Activated CD4-positive, alpha-beta T cell treated with anti-CD3 and anti-CD28 coated beads, Interleukin-2, amount 50 U/mL, for 16 hours (primary cell): ENCODE measurements around the gene CCDC71L.

ENCODE experiments used
- DNase-seq: peaks from one replicate; pipeline ENCODE4 v3.0.0-alpha.2; 2020

Gene CCDC71L

DNA sequence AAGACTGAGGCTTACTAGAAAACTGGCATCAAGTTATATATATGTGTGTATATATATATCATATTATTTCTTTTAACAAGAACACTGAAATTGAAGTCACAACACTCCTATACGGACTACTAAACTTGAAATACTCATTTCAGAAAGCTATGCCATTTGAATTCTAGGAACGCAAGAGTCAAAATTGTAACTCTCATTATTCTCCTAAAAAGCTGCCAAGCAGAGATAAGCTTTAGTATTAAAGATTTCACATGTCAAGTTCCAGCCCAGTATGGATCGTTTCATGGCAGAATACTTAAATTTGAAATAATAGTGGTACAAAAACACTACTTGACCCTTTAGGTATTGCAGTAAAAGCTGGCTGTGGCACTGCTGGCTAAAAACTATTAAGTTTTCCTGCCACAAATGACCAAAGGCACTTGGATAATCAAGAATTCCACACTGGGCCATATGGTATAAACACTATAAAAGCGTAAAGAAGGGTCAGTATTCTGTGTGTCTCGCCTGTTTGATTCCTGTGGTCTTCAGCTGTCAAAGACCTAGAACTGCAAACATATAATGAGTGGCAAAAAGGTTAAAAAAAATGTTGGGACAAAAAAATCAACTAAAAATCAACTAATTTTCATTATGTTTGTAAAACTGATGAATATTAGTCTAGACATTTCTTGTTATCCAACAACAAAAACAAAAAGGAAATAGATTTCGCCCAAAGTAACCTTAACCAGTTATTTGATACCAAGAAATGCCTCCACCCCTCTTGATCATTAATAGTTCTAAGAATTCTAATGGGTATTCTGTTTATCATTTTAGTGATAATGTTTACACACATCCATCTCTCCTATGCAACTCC is 2.4 kb downstream of the CCDC71L start:
- no peak for DNase-seq

DNA sequence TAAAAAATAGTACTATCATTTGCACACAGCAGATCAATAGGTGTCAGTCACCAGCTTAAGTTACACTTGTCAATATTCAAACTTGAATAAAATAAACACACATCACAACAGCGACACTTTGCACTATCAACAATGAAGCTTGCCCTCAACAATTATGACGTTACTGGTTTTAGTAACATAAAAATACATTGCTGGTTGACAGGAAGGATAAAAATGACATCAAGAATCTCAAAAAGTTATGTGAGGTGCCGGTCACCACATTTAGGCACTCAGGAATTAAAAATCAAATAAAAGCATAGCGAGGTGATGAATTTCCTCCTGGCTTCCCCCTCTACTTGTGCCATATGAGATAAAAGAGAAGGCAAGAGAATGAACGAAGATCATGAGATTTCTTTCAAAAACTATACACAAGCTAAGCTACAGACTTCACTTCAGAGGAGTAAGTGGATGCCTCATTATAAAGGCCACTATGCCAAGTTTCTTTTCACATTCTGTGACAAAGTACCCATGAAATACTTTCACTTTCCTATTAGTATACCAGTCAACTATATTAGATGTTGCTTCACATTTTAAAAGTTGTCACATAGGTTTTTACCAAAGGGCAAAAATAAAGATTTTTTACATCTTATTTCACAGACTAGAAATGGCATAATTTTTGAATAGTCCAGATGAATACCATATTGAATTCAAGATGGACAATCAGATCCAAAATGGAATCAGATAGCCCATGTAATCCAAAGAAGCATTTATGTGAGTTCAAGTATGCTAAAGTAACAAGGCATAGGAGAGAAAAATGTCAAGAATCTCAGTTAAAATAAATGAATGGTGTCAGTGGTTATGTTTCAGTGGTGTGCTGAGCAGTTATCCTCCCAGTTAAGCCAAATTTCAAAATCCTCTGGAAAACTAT is 3.6 kb downstream of the CCDC71L start:
- DNase-seq: peak; percentile 10

DNA sequence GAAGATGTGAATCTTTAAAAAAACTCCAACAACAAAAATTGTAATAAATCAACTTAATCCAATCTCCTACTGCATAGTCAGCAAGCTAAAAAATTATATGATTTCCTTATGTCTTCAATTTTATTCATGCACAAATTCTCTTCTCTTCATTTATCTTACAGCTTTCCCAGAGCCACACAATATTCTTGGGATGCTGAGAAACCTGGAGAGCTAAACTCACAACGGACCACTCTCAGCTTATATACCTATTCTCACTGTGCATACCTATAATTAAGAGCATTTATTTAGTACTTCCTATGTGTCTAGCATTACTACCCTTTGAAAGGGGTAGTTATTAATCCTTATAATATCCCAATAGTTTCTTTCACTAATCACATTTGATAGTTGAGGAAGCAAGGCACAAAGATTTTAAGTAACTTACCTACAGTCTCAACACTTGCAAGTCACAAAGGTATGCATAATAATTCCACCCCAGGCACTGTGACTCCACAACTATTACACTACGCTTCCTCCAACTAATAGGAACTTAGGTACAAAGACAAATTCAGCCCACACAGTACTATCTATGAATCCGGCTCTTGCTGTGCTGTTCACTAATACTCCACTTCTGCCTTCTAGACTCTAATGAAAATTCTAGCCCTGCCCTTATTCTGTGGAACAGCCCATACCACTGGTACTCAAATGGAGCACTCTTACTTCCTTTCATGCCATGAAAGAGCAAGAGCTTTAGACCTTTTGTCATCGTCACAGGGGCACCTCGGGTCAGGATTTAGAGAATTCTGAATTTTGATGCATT is 5.1 kb downstream of the CCDC71L start:
- no peak for DNase-seq

DNA sequence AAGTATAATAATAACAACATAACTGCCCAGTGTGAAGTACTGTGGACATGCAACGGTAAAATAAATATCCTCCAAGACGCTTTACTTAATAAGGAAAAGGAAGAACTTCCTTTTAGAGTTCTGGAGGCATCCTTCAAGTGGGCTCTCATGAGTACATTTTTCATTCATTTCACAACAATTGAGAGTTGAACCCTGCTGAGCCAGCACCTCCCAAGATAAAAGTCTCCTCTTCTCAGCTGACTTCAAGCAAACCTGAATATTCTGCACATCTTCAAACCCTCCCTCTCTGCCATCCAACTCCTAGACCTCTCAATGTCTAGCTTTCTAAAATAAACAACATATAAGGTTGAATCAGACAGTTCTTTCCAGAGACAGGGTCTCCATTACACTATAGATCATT is 7.5 kb downstream of the CCDC71L start:
- no peak for DNase-seq

DNA sequence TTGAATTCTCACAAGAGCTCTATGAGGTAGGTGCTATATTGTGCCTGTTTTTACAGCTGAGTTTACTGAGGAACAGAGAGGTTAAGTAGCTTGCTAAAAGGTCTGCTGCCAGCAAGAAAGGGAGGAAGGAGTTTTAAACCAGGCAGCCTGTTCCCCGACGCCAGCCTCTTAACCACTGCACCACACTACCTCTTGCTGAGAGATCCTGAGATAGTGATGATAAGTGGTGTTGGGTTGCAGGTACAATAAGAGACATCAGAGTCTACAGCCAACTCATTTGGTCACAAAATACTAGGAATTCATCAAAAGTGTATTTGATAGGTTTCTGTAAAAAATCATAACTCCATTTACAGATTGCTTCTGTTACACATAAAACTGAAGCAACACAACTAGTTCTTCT is 8.0 kb downstream of the CCDC71L start:
- no peak for DNase-seq

DNA sequence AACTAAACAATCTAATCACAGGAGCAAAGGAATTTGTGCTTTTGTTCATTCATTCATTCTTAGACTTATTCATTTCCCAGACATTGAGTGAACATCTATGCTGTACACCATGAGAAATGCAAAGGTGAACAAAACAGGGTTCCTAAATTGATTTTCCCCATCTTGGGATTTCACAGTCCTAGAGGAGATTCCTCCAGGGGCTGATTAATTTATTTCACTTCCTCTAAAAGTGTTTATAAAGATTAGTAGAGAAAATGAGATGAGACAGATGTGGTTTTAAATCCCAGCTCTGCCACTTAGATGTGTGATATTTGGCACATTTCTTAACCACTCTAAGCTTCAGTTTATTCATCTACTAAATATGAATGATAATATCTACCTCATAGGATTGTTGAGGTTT is 8.9 kb downstream of the CCDC71L start:
- DNase-seq: no peak

DNA sequence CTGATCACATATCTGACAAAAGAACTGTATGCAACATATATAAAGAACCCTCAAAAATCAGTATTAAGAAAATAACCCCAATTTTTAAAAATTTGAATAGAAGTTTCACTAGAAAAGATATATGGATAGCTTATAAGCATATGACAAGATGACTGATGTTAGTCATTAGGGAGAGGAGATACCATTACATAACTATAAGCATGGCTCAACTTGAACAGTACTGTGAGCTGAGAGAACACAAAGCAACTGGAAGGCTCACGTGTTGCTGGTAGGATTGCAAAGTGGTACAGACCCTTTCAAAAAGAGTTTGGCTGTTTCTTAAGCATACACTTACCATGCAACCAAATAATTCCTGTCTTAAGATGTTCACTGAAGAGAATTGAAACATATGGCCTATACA is 14.7 kb downstream of the CCDC71L start:
- DNase-seq: no peak

DNA sequence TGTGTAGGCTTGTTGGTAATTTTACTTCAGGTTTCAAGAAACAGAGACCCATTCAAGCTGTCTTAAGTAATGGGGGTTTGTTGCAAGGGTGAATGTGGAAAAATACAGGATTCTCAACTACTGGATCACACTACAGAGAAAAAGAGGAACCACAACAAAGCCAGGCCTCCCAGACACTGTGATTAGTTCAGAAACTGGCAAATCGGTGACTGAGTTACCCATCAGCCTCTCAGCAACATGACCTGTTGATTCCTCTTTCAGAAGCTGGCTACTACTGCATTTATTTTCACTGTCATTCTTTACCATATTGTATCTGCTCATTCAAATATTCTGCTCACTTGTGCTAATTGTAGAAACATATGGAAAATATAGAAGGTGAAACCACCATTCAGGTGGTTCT is 16.0 kb downstream of the CCDC71L start:
- DNase-seq: no peak

DNA sequence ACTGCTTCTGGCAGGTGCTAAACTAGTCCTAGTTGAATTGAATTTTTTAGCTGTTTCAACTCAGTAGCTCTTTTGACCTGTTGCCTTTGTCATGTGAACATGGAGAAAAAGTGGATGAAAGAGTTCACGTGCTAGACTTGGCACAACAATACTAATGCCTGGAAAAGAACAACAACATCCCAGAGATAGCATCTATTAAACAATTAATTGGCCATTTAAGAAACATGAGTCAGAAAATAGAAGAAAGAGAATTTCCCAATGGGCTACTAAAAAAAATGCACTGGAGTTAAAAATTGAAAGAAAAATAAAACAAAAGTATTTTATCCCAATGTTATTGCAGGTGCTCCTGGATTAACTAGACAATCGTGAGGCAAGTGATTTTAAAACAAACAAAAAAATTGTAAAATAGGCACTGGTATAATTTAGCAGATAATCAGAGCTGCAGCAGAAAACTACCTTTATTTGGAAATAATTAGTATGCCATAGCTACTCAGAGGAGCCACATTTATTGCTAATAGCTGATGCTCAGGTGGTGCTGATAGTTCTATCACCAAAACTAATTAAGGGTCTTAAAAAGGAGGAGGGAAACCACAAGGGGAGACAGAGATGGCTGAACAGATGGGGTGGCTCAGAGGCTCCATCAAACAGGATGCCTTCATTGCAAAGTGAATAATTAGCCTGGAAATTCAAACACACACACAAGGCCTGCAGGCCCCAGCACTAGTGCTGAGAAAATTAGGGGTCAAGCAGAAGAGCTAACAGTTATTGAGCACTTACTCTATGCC is 17.6 kb downstream of the CCDC71L start:
- no peak for DNase-seq

DNA sequence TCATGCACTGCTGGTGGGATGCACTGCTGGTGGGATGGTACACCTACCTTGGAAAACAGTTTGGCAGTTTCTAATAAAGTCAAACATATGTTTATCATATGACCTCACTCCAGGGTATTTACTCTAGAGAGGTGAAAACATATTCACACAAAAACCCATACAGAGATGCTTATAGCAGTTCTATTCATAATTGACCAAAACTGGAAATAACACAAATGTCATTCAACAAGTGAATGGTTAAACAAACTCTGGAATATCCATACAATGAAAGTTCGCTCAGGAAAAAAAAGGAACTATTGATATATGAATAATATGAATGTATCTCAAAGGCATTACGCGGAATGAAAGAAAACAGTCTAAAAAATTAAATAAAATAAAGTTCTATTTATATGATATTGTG is 19.5 kb downstream of the CCDC71L start:
- no peak for DNase-seq

DNA sequence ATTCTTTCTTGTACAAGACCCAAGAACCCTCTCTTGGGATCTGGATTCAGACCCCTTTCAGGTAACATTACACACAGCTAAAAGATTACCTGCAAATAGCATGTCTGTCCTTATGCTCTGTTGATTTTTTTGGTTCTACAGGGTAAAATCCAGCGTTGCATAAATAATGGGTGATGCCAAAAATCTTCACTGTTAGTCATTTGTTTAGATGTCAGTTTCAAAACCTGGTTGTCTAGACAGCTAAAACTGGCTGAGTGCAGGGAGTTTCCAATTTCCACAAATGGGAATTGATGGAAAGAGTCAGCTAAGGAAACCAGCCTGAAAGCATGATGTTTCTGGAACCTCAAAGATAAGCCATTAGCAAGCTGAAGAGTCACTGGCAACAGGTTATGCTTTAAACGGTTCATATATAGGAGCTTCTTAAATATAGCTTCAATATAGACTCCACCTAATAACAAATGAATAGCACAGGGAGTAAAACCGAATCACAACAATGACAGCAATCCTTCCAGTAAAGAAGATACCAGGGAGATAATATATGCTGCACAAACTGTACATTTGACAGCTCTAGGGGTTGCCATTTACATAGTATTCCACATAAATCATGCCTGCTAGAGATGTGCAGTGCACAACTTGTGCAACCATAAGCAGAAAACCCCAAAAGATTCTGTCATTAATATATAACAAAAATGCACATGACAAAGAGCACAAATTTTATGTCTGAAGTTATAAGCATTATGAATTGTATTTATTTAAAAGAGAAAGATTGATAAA is 20.4 kb downstream of the CCDC71L start:
- DNase-seq: no peak

DNA sequence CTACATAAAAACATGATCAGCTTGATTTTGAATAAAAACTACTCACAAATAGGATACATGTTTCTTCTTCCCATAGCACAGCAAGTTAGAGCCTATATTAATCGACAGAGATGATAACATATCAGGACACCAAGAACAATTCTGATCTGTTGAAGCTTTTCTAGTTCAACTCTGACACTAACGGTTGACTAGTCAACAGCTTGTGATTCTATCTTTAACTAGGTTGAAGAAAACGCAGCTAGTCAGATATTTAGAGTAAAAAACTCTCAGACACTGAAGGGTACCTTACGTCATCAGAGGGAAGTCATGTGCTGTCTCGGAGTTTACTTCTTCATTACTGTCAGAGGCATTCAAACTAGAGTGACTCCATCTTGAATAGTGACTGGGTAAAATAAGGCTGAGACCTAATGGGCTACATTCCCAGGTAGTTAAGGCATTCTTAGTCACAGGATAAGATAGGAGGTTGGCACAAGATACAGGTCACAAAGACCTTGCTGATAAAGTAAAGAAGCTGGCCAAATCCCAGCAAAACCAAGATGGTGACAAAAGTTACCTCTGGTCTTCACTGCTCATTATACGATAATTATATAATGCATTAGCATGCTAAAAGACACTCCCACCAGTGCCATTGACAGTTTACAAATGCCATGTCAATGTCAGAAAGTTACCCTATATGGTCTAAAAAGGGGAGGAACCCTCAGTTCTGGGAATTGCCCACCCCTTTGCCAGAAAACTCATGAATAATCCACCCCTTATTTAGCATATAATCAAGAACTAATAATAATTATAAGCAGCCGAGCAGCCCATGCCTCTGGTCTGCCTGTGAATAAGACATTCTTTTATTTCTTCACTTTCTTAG is 21.3 kb downstream of the CCDC71L start:
- DNase-seq: no peak

DNA sequence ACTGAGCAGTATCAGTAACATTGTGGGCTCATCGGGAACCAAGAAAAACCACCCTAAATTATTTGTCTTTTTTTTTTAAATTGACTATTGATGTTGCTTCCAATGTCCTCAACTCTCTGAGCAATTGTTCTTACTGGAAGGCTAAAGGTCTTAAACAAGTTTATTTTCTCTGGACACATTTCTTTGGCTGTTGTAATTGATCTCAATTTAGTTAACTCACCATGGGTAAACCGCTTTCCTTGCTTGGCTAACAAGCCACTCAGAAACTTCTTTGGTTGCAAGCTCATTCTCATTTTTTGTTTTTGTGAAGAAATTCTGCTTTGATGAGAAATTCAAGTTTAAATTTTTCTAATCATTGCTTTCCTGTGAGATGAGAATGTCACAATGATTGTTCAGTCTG is 25.5 kb downstream of the CCDC71L start:
- DNase-seq: no peak

DNA sequence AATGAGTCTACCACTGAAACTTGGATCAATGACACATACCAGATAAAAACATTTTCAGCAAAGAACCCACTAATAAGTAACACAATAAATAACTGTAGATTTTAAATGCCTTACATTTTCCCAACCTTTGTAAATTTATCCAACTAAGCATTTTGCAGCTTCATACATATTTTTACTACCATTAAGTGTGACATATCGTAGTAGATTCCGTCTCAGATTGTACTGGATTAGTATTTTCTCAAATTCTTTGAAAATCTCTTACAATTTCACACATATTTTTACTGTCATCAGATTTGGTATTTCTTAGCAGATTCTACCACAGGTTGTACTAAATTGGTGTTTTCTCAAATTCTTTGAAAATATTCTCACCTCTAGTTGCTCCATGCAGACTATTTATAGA is 26.0 kb downstream of the CCDC71L start:
- no peak for DNase-seq

DNA sequence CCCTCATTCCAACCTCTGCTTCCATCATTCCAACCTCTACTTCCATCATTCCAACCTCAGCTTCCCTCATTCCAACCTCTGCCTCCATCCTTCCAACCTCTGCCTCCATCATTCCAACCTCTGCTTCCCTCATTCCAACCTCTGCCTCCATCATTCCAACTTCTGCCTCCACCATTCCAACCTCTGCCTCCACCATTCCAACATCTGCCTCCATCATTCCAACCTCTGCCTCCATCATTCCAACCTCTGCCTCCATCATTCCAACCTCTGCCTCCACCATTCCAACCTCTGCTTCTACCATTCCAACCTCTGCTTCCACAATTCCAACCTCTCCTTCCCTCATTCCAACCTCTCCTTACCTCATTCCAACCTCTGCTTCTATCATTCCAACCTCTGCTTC is 30.3 kb downstream of the CCDC71L start:
- no peak for DNase-seq

DNA sequence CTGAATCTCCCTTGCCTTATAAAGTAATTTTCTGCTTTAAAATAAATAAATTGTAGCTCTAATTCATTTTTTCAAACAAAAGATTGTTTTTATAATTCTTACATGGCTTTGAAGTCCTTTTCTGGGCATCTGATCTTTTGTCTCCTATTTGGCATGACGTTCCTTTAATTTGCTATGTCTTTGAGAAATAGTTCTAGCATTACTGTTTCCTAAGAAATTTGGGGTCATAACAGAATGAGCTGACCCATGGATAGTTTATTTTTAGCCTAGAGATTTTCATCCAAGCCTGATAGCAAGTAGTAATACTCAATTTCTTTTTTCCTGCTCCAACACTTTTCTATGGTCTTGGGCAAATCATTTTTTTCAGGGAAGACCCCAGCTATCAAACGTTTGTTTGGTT is 31.4 kb downstream of the CCDC71L start:
- DNase-seq: no peak

DNA sequence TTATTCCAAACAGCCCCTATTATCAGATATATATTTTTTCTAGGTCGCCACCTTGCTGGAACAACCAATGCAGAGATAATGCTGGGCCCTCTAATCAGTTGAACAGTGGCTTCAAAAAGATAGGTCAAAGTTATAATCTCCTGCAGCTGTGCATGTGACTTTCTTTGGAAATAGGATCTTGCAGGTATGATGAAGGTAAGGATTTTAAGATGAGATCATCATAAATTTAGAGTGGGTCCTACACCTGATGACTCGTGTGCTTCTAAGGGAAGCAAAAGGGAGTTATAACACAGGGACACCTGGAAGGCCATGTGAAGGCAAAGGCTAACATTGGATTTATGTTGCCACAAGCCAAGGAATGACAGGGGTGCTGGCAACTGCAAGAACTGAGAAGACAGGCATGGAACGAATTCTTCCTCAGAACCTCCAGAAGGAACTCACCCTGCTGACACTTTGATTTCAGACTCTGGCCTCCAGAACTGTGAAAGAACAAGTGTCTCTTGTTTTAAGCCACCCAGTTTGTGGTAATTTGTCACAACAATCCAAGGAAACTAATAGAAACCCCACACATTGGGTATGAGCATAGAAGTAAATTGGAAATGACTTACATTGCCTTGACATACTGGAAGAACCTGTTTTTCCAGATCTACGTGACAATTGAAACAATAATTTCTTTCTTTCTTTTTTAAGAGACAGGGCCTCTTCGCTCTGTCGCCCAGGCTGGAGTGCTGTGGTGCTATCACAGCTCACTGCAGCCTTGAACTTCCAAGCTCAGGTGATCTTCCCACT is 34.4 kb downstream of the CCDC71L start:
- no peak for DNase-seq

DNA sequence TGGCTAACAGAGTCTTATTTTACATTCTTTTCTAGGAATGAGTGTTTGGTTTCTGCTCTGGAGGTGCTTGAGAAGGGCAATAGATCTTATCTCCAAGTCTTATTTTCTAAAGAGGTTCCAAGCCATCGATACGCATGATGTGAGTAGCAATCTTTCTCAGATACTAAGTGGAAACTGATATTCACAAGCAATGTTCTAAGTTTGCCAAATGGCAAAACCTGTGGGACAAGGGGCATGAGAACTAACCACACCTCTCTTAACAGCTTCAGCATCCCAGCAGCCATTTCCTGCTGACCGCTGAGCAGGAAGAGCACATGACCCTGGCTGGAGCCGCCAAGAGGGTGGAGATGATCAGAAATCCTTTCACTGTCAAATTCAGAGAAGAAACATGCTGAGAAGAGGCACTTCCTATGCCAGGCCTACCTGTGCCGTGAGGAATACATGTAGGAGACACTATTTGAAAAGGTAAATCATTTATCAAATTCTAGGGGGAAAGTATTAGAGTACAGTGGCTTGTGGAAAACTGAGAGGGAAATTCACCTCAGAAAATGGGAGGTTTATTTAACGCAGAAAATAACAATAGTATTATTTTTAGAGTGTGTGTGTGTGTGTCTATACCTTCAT is 35.2 kb downstream of the CCDC71L start:
- peak; percentile 3 for DNase-seq

DNA sequence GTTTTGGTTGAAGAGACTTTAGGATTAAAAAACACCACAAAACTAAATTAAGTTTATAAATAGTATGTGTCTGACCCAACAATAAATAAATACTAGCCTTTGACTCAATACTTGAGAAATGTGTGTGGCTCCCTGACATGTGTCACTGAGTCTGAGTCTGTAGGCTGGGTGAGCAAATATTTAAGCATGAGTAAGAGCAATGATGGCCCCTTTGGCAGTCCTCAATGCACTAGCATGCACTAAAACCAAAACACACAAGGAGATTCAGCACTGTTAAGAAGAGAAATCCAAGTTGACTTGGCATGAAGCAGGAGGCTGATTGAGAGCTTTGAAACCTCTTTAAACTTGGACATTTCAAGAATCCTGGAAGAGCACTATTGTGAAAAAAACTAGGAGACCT is 37.1 kb downstream of the CCDC71L start:
- DNase-seq: no peak
